H1 (cell line): ENCODE data around the gene HIVEP2. TPM values are rescaled to one million over a fixed set of nuclear protein-coding genes. Genes with fewer than 3 reads are reported as not detected.

Experiments
- BCL11A ChIP-seq, 2 experiments: IDR thresholded peaks; one replicate each; pipeline ENCODE4 v1.6.1; 2011; ENCODE audit warnings: low read depth in 2 of 2, low read length in 2 of 2, mild to moderate bottlenecking in 2 of 2
- SRF ChIP-seq: IDR thresholded peaks from 2 replicates; pipeline ENCODE4 v1.6.1; 2011; ENCODE audit warnings: mild to moderate bottlenecking, low read depth, low read length, moderate library complexity
- polyA plus RNA-seq, 7 experiments: library from polyadenylated mRNA; depleted of rRNA in 3 of 7; stranded (reverse) in 5 of 7; unstranded in 2 of 7; fragments of >200 nt in 5 of 7; fragments of 200-250 nt in 2 of 7; gene quantifications; 1 replicate in 5 of 7; 2 replicates in 1 of 7; 4 replicates in 1 of 7; pipeline versions ENCODE4 v1.2.1 to v1.2.3, GENCODE V29; 2011 to 2013; ENCODE audit warnings: missing spikeins in 2 of 7, mixed read lengths in 2 of 7
- total RNA-seq: library from RNA; stranded (reverse); fragmentation: NEBNext Ultra II Directional; extraction: Animal tissue kit (Norgen Biotek cat#: 25700); gene quantifications from 2 replicates; pipeline ENCODE4 v1.2.1, GENCODE V29; 2021

Gene HIVEP2
- total and polyA plus RNA-seq, 2 of the 8 experiments (the other 6 are each of a cell fraction or from before 2014, with no cell fraction given) = 2.2 to 6.1 TPM

GRCh38 chr6:142728910-142729481 is 216.0 kb downstream of the HIVEP2 start (continued):
- no peak for TF ChIP-seq SRF
- TF ChIP-seq BCL11A (IDR thresholded peaks at IDR 0.05; ENCODE audit: low read depth in 2 of 2, low read length in 2 of 2) = no peak
